K562 (cell line): ENCODE data around the gene GGTLC2.

Experiments used
- GATA2 ChIP-seq: sonication (generic); formaldehyde crosslinking; IDR thresholded peaks from 2 replicates; pipeline ENCODE4 v1.4.0; 2020; ENCODE audit warnings: mild to moderate bottlenecking, missing genetic modification reagents
- IRF2 ChIP-seq: sonication (generic); formaldehyde crosslinking; IDR thresholded peaks from 2 replicates; pipeline ENCODE4 v1.8.1; 2022; ENCODE audit warnings: mild to moderate bottlenecking, missing genetic modification reagents
- POLR2A ChIP-seq: fragments of 450-650 bp; conservative IDR thresholded peaks from 2 replicates; pipeline ENCODE4 v1.6.1; 2016
- SMARCE1 ChIP-seq: fragments of 450-650 bp; IDR thresholded peaks from 2 replicates; pipeline ENCODE4 v1.7.1; 2016; ENCODE audit warnings: mild to moderate bottlenecking
- TF ChIP-seq, protein P1 (sequence below), 2 experiments: fragments of 450-650 bp; formaldehyde crosslinking in 1 of 2; IDR thresholded peaks; 2 replicates each; pipeline versions ENCODE4 v1.4.0 to v1.6.1; 2014 to 2020; ENCODE audit warnings: mild to moderate bottlenecking in 2 of 2, borderline replicate concordance in 1 of 2, low read depth in 1 of 2
- TF ChIP-seq, protein P2 (sequence below), 3 experiments: fragments of 200-800 bp in 1 of 3; sonication (Bioruptor generic) in 1 of 3; sonication (generic) in 1 of 3; formaldehyde crosslinking in 1 of 3; IDR thresholded peaks; 2 replicates each; pipeline versions ENCODE4 v1.6.1 to v1.8.0; 2016 to 2022; ENCODE audit warnings: mild to moderate bottlenecking in 2 of 3, missing compliant biosample characterization in 2 of 3, missing genetic modification characterization in 2 of 3, missing genetic modification reagents in 1 of 3

- TF ChIP-seq, protein P1, sequence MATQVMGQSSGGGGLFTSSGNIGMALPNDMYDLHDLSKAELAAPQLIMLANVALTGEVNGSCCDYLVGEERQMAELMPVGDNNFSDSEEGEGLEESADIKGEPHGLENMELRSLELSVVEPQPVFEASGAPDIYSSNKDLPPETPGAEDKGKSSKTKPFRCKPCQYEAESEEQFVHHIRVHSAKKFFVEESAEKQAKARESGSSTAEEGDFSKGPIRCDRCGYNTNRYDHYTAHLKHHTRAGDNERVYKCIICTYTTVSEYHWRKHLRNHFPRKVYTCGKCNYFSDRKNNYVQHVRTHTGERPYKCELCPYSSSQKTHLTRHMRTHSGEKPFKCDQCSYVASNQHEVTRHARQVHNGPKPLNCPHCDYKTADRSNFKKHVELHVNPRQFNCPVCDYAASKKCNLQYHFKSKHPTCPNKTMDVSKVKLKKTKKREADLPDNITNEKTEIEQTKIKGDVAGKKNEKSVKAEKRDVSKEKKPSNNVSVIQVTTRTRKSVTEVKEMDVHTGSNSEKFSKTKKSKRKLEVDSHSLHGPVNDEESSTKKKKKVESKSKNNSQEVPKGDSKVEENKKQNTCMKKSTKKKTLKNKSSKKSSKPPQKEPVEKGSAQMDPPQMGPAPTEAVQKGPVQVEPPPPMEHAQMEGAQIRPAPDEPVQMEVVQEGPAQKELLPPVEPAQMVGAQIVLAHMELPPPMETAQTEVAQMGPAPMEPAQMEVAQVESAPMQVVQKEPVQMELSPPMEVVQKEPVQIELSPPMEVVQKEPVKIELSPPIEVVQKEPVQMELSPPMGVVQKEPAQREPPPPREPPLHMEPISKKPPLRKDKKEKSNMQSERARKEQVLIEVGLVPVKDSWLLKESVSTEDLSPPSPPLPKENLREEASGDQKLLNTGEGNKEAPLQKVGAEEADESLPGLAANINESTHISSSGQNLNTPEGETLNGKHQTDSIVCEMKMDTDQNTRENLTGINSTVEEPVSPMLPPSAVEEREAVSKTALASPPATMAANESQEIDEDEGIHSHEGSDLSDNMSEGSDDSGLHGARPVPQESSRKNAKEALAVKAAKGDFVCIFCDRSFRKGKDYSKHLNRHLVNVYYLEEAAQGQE (IDR thresholded peaks at IDR 0.05; ENCODE audit: borderline replicate concordance): no peak
- TF ChIP-seq, protein P1 (CRISPR knock-in tag; IDR thresholded peaks at IDR 0.05; ENCODE audit: low read depth): no peak
- no peak for TF ChIP-seq GATA2 (CRISPR knock-in tag)
- no peak for TF ChIP-seq POLR2A
- TF ChIP-seq, protein P2, sequence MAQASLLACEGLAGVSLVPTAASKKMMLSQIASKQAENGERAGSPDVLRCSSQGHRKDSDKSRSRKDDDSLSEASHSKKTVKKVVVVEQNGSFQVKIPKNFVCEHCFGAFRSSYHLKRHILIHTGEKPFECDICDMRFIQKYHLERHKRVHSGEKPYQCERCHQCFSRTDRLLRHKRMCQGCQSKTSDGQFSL (CRISPR knock-in tag; IDR thresholded peaks at IDR 0.05): no peak
- TF ChIP-seq, protein P2 (tag; IDR thresholded peaks at IDR 0.05): no peak
- no peak for TF ChIP-seq IRF2 (CRISPR knock-in tag)
- no peak for TF ChIP-seq SMARCE1
Observed at GRCh38 chr22:22685586-22685985, 41.2 kb downstream of the GGTLC2 start.
